GM12878 (cell line): ENCODE measurements around the gene TBC1D1. TPM values are rescaled to one million over a fixed set of nuclear protein-coding genes. Genes with fewer than 3 reads are reported as not detected.

Experiments
- ATAC-seq: fragments of 200-7000 bp; cut with Tn5 transposase; 3 replicates; pipeline ENCODE4 v1.9.1; 2020; ENCODE audit warnings: mild to moderate bottlenecking, moderate library complexity
- BruUV-seq: library from RNA; stranded (reverse); fragments of 400-500 nt; replicated peaks from 2 replicates; lab custom pipeline; 2021; lab: Mats Ljungman, UMichigan
- CTCF ChIA-PET: fragments of 300-600 bp; sonication (Branson Sonifier 250); formaldehyde crosslinking; extraction: SDS; loops from one replicate; lab custom pipeline; 2021; ENCODE audit warnings: inconsistent platforms; lab: Yijun Ruan, JAX
- POLR2A ChIA-PET: fragments of 350-600 bp; formaldehyde crosslinking; extraction: SDS; loops from one replicate; lab custom pipeline; 2021; ENCODE audit warnings: inconsistent platforms; lab: Charles Lee
- RAD21 ChIA-PET: fragments of 300-600 bp; sonication (Branson Sonifier 250); formaldehyde crosslinking; loops from one replicate; lab custom pipeline; 2023; ENCODE audit warnings: antibody characterized with exemption; ENCODE audit not compliant: unreplicated experiment; lab: Charles Lee
- SMC1A ChIA-PET: fragments of 300-600 bp; sonication (Branson Sonifier 250); formaldehyde crosslinking; loops from one replicate; lab custom pipeline; 2023; ENCODE audit not compliant: unreplicated experiment, uncharacterized antibody; lab: Charles Lee
- DNase-seq: peaks from one replicate; pipeline ENCODE4 v3.0.0-alpha.2; 2011; ENCODE audit warnings: low read depth, low spot score
- FAIRE-seq: peaks from 3 replicates; lab custom pipeline; 2011; peaks lifted over from hg19 to GRCh38; lab: Jason Lieb, UNC
- H2AFZ ChIP-seq: 2 replicates; pipeline ENCODE4 v1.6.0; 2011; ENCODE audit warnings: low read depth, low read length, control low read depth; ENCODE audit not compliant: control insufficient read depth
- H3K27ac ChIP-seq: 2 replicates; pipeline ENCODE4 v1.5.1; 2011; ENCODE audit warnings: control low read depth; ENCODE audit not compliant: control insufficient read depth, insufficient read depth
- H3K27me3 ChIP-seq, 2 experiments: replicated peaks in 1 of 2; 2 replicates each; pipeline versions ENCODE4 v1.6.0 to v1.6.1; 2011; ENCODE audit warnings: low read length in 1 of 2; ENCODE audit not compliant: control insufficient read depth in 2 of 2, insufficient read depth in 2 of 2
- H3K36me3 ChIP-seq, 2 experiments: 2 replicates each; pipeline ENCODE4 v1.5.1; 2011; ENCODE audit warnings: low read length in 1 of 2; ENCODE audit not compliant: control insufficient read depth in 2 of 2, insufficient read depth in 2 of 2
- H3K4me1 ChIP-seq: 2 replicates; pipeline ENCODE4 v1.6.1; 2011; ENCODE audit warnings: mild to moderate bottlenecking, low read length, moderate library complexity, mixed read lengths; ENCODE audit not compliant: control insufficient read depth, insufficient read depth
- H3K4me2 ChIP-seq: 2 replicates; pipeline ENCODE4 v1.6.0; 2011; ENCODE audit warnings: control low read depth; ENCODE audit not compliant: control insufficient read depth, insufficient read depth
- H3K4me3 ChIP-seq: fragments of 200-600 bp; sonication (generic); 2 replicates; pipeline ENCODE4 v1.5.1; 2016
- H3K79me2 ChIP-seq: 2 replicates; pipeline ENCODE4 v1.6.0; 2011; ENCODE audit warnings: low read length; ENCODE audit not compliant: control insufficient read depth, insufficient read depth
- H3K9ac ChIP-seq: 2 replicates; pipeline ENCODE4 v1.8.0; 2011; ENCODE audit warnings: low read length, control low read depth, mixed read lengths; ENCODE audit not compliant: control insufficient read depth, insufficient read depth
- H3K9me3 ChIP-seq: replicated peaks from 3 replicates; pipeline ENCODE4 v1.5.1; 2011; ENCODE audit warnings: mild to moderate bottlenecking, low read length; ENCODE audit not compliant: control insufficient read depth, insufficient read depth
- H4K20me1 ChIP-seq: 2 replicates; pipeline ENCODE4 v1.6.0; 2011; ENCODE audit not compliant: control insufficient read depth, insufficient read depth
- BACH1 ChIP-seq: fragments of 450-650 bp; IDR thresholded peaks from 2 replicates; pipeline ENCODE4 v1.6.1; 2017; ENCODE audit warnings: mild to moderate bottlenecking, borderline replicate concordance
- FOXK2 ChIP-seq: fragments of 450-650 bp; IDR thresholded peaks from 2 replicates; pipeline ENCODE4 v1.6.1; 2017; ENCODE audit warnings: mild to moderate bottlenecking, moderate library complexity
- IKZF1 ChIP-seq: fragments of 450-650 bp; conservative IDR thresholded peaks from 2 replicates; pipeline ENCODE4 v1.6.1; 2017; ENCODE audit warnings: antibody characterized with exemption, mild to moderate bottlenecking
- KAT2A ChIP-seq: conservative IDR thresholded peaks from 2 replicates; pipeline ENCODE4 v1.6.1; 2011; ENCODE audit warnings: low read depth, low read length; ENCODE audit not compliant: control insufficient read depth
- KLF5 ChIP-seq: fragments of 450-650 bp; IDR thresholded peaks from 2 replicates; pipeline ENCODE4 v1.6.1; 2014; ENCODE audit warnings: mild to moderate bottlenecking; ENCODE audit not compliant: partially characterized antibody
- POLR2AphosphoS2 ChIP-seq: IDR thresholded peaks from 2 replicates; pipeline ENCODE4 v1.6.1; 2011; ENCODE audit warnings: low read depth, mild to moderate bottlenecking, low read length, improper control_type of control experiment, moderate library complexity
- SMAD1 ChIP-seq: fragments of 450-650 bp; IDR thresholded peaks from 2 replicates; pipeline ENCODE4 v1.6.1; 2018; ENCODE audit warnings: mild to moderate bottlenecking, low read depth; ENCODE audit not compliant: partially characterized antibody
- SPI1 ChIP-seq: IDR thresholded peaks from 2 replicates; pipeline ENCODE4 v1.6.1; 2011; ENCODE audit warnings: low read depth, mild to moderate bottlenecking, low read length, moderate library complexity, borderline replicate concordance; ENCODE audit not compliant: insufficient read depth
- SREBF2 ChIP-seq: IDR thresholded peaks from 2 replicates; pipeline ENCODE4 v1.6.1; 2012; ENCODE audit warnings: mild to moderate bottlenecking, low read length
- STAT3 ChIP-seq: IDR thresholded peaks from 2 replicates; pipeline ENCODE4 v1.6.1; 2011; ENCODE audit warnings: low read depth, low read length, improper control_type of control experiment
- ZNF217 ChIP-seq: fragments of 450-650 bp; IDR thresholded peaks from 2 replicates; pipeline ENCODE4 v1.6.1; 2017; ENCODE audit warnings: antibody characterized with exemption, mild to moderate bottlenecking
- WGBS: methylation state at CpG from one replicate; pipeline ENCODE4 v1.1.6; 2016; ENCODE audit warnings: low lambda C conversion rate; ENCODE audit not compliant: insufficient replicate concordance, insufficient coverage; ENCODE audit errors: missing lambda C conversion rate; 5-methylcytosine and 5-hydroxymethylcytosine counted together
- in situ Hi-C: fragments of 300-500 bp; cut with MboI; formaldehyde crosslinking; loops from 9 replicates; pipeline ENCODE4 v1.14.3; 2018; ENCODE audit warnings: mixed read lengths
- intact Hi-C: fragments of 100-400 bp; cut with micrococcal nuclease; formaldehyde crosslinking; loops from one replicate; pipeline ENCODE4 v1.14.2; 2022; ENCODE audit not compliant: unreplicated experiment
- polyA plus RNA-seq, 11 experiments: library from polyadenylated mRNA; depleted of rRNA in 4 of 11; unstranded in 6 of 11; stranded (reverse) in 5 of 11; fragments of >200 nt; fragmentation: Nextera tagmentation in 4 of 11; fragmentation: Illumina TruSeq in 1 of 11; extraction: Ambion mirVana in 4 of 11; extraction: Trizol in 1 of 11; gene quantifications; 1 replicate in 1 of 11; 2 replicates in 10 of 11; pipeline versions ENCODE4 v1.2.1 to v1.2.3, GENCODE V29; 2011 to 2016; ENCODE audit warnings: inconsistent platforms in 2 of 11, missing spikeins in 2 of 11, low read depth in 1 of 11
- total RNA-seq, 4 experiments: library from RNA; depleted of rRNA in 3 of 4; stranded (reverse); fragments of >200 nt in 3 of 4; fragmentation: Illumina TruSeq in 1 of 4; extraction: Trizol in 1 of 4; gene quantifications; 2 replicates each; pipeline versions ENCODE4 v1.2.1 to v1.2.3, GENCODE V29; 2013 to 2021
- TF ChIP-seq, protein P1 (sequence below): fragments of 450-650 bp; IDR thresholded peaks from 2 replicates; pipeline ENCODE4 v1.6.1; 2017; ENCODE audit warnings: low read depth, mild to moderate bottlenecking, moderate library complexity
- TF ChIP-seq, protein P2 (sequence below): fragments of 450-650 bp; IDR thresholded peaks from 2 replicates; pipeline ENCODE4 v1.6.1; 2017; ENCODE audit warnings: mild to moderate bottlenecking

Gene TBC1D1
- total and polyA plus RNA-seq, 10 of the 15 experiments (the other 5 are each of a cell fraction or from before 2014, with no cell fraction given), result 5.3 to 102 (median 57.8) TPM

DNA sequence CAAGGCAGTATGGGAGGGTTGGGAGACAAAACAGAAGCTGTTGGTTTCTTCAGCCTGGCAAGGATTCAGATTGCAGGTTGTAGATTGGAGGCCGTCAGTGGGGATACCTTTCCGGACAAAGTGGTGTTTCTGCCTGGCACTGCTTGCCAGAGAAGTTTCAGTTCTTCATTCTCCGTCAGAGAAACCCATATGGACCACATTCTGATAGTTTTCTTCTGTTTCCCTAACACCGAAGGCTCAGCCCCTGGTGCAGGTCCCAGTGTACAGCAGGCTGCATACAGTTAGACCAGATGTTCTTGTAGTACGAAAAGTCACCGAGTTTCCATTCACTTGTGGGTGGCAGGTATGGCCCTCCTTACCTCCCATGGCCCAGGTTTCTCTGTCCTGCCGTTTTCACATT lies 176.6 kb downstream of the TBC1D1 start:
- H3K27ac ChIP-seq, result no peak overlapping the region
- H3K9ac ChIP-seq, result no peak overlapping the region
- H4K20me1 ChIP-seq, result no peaks in the 10 kb centered on the region
- ChIA-PET RAD21 (interaction anchor here (5.5 to 12.5 kb wide), 2 partner anchors 109 to 608 kb away, joined by 63 to 173 read pairs; no protein-coding TSS in a partner anchor), POLR2A (no interaction called here), CTCF (interaction anchor here (1.1 to 11.8 kb wide), 3 partner anchors 12 to 608 kb away, joined by 3 to 202 read pairs (median 37); no protein-coding TSS in a partner anchor), SMC1A (interaction anchor here (1.3 to 4.8 kb wide), 2 partner anchors 114 to 608 kb away, joined by 4 to 41 read pairs; no protein-coding TSS in a partner anchor)
- ATAC-seq (no peak), FAIRE-seq (no peak), DNase-seq (no peak)
- H2AFZ ChIP-seq, result no peak overlapping the region
- no peak overlapping the region for H3K4me2 ChIP-seq
- no peaks in the 10 kb centered on the region for H3K79me2 ChIP-seq
- in situ Hi-C loops (loop anchor here (10.0 kb wide), 1 partner anchor 797 kb away; the partner anchor contains the start of gene FAM114A1), intact Hi-C loops (no loop called here)
- peaks cover 15% of the 10 kb centered on the region for H3K4me1 ChIP-seq
- no peaks in the 10 kb centered on the region; the same call in 2 of the 3 replicates for H3K9me3 ChIP-seq
- no peak overlapping the region for H3K4me3 ChIP-seq
- BruUV-seq, result no TSS peak
- TF ChIP-seq STAT3, result no peak
- peak; percentile 63; the same call in 1 of the 2 replicates for TF ChIP-seq SPI1
- no peaks in the 10 kb centered on the region for H3K27me3 ChIP-seq
- H3K36me3 ChIP-seq, result peaks cover 3 to 13% of the 10 kb centered on the region in 2 experiments; a peak in 3 of 4 replicates
- 75% methylated on average over 7 of the region's 7 CpGs for WGBS

DNA sequence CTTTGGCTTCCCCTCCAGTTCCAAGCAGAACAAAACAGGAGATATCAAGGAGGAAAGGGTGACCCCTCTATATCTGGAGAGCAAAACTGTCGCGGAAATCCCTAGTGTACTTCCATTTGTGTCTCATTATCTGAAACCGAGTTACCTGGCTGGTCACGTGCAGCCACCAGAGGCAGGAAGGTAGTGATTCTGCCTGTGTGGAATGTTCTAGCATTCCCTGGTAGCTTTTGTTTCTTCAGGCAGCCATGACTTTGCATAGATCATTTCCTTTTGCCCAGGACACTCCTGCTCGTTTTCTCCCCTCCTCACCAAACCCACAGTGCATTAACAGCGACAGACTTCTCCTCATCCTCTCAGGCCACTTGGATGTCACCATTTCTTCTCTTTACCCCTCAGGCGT lies 177.2 kb downstream of the TBC1D1 start:
- FAIRE-seq, result no peak
- TF ChIP-seq KLF5 (no peak), POLR2AphosphoS2 (no peak), SREBF2 (no peak), ZNF217 (no peak), BACH1 (no peak), FOXK2 (no peak), KAT2A (no peak), SMAD1 (no peak), IKZF1 (no peak)
- TF ChIP-seq, protein P1, sequence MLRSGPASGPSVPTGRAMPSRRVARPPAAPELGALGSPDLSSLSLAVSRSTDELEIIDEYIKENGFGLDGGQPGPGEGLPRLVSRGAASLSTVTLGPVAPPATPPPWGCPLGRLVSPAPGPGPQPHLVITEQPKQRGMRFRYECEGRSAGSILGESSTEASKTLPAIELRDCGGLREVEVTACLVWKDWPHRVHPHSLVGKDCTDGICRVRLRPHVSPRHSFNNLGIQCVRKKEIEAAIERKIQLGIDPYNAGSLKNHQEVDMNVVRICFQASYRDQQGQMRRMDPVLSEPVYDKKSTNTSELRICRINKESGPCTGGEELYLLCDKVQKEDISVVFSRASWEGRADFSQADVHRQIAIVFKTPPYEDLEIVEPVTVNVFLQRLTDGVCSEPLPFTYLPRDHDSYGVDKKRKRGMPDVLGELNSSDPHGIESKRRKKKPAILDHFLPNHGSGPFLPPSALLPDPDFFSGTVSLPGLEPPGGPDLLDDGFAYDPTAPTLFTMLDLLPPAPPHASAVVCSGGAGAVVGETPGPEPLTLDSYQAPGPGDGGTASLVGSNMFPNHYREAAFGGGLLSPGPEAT, result no peak
- TF ChIP-seq, protein P2, sequence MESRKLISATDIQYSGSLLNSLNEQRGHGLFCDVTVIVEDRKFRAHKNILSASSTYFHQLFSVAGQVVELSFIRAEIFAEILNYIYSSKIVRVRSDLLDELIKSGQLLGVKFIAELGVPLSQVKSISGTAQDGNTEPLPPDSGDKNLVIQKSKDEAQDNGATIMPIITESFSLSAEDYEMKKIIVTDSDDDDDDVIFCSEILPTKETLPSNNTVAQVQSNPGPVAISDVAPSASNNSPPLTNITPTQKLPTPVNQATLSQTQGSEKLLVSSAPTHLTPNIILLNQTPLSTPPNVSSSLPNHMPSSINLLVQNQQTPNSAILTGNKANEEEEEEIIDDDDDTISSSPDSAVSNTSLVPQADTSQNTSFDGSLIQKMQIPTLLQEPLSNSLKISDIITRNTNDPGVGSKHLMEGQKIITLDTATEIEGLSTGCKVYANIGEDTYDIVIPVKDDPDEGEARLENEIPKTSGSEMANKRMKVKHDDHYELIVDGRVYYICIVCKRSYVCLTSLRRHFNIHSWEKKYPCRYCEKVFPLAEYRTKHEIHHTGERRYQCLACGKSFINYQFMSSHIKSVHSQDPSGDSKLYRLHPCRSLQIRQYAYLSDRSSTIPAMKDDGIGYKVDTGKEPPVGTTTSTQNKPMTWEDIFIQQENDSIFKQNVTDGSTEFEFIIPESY, result no peak

More for the DNA sequence above, 177.2 kb downstream of the TBC1D1 start:
- Histone ChIP-seq H3K79me2 (no peaks in the 10 kb centered on the region), H3K9ac (no peak overlapping the region), H4K20me1 (no peaks in the 10 kb centered on the region), H2AFZ (no peak overlapping the region), H3K27ac (no peak overlapping the region), H3K4me3 (no peak overlapping the region), H3K27me3 (no peaks in the 10 kb centered on the region), H3K4me1 (peaks cover 13% of the 10 kb centered on the region), H3K9me3 (no peaks in the 10 kb centered on the region; the same call in 2 of the 3 replicates), H3K4me2 (no peak overlapping the region), H3K36me3 (peaks cover 0 to 7% of the 10 kb centered on the region in 2 experiments; a peak in 3 of 4 replicates)
- in situ Hi-C loops, result loop anchor here (10.0 kb wide), 1 partner anchor 797 kb away; the partner anchor contains the start of gene FAM114A1
- ChIA-PET POLR2A (no interaction called here), CTCF (interaction anchor here (1.0 to 11.8 kb wide), 7 partner anchors 10 to 607 kb away, joined by 3 to 202 read pairs (median 6); no protein-coding TSS in a partner anchor), SMC1A (interaction anchor here (0.6 to 4.8 kb wide), 12 partner anchors 10 to 822 kb away, joined by 3 to 54 read pairs (median 7); no protein-coding TSS in a partner anchor), RAD21 (interaction anchor here (1.9 to 12.5 kb wide), 6 partner anchors 51 to 608 kb away, joined by 5 to 173 read pairs (median 16); no protein-coding TSS in a partner anchor)
- intact Hi-C loops, result no loop called here
- 89% methylated on average over 7 of the region's 7 CpGs for WGBS
- BruUV-seq, result no TSS peak
- ATAC-seq (no peak), DNase-seq (no peak)
